Colon (tissue), 2 donors: ENCODE measurements around the gene ZFHX3.

Experiments used
- FAIRE-seq: peaks from 2 replicates; lab custom pipeline; 2012; peaks lifted over from hg19 to GRCh38; lab: Jason Lieb, UNC
- donor health status: control.
- donor health status: control.

Gene ZFHX3

DNA sequence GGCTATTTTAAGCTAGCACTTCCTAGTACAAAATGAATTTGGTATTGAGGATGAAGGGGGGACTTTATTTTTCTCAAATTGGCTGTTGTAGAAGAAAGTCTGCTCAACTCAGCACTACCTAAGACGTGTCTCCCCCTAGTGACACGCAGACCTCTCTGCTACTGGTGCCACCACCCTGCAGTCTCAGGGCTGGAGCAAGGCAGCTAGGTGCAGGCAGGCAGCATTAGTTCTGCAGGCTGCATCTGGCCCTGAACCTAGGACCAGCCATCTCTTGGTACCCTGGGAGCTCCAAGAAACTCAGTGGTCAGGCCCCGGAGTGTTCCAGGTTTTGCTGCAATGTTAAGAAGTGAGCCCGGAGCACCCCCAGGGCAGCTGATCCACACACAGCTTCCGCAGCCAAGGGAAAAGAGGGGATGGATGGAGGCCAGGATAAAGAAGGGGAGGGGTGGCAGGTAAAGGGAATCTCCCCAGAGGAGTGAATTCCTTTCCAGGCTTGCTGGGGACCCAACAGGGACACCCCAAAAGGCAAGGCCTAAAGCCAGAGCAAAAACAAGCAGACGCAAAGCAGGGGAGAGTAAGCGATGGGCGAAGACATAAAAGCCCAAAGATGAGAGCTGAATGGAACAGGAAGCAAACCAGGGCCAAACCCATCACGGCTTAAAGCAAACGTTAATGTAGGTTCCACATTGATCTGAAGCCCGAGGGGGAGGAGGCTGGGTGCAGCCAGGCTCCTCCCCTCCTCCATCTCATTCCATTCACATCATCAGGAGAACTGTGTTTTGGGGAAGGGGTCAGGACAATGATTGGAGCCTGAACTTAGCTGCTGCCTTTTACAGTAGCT lies 200.5 kb downstream of the ZFHX3 start:
- FAIRE-seq: no peak

- FAIRE-seq: no peak
Observed at GRCh38 chr16:72846594-72846993, 201.3 kb downstream of the ZFHX3 start.

DNA sequence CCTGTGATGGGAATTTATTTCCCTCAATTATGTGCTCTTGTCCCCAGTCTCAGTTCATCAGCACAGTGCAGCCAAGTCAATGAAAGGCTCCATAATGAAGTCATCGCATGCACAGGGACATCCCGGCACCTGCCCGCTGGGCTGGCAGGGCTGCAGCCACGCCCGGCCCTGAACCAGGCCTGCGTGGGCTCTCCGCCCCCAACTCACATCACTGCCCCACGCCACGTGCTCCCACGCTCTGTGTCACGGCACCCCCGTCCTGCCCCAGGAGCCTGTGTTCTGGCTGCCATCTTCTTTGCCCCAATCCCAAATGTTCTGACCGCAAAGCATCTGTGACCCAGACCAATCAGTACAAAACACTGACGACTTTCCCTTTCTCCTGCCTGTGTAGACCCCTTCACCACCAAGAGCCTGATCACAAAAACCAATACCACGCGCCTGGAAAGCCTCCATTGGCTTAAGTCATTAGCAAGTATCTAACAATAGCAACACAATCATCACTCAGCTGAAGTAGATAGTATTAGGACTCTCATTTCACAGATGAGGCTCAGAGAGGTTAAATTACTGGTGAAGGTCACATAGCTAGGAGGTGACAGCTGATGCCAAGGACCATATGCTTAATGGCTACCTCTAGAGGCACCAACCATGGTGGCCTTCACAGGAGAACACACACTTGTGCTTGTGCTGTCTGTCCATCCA lies 202.5 kb downstream of the ZFHX3 start:
- FAIRE-seq: no peak

- no peak for FAIRE-seq
Observed at GRCh38 chr16:72844225-72844920, 203.6 kb downstream of the ZFHX3 start.

DNA sequence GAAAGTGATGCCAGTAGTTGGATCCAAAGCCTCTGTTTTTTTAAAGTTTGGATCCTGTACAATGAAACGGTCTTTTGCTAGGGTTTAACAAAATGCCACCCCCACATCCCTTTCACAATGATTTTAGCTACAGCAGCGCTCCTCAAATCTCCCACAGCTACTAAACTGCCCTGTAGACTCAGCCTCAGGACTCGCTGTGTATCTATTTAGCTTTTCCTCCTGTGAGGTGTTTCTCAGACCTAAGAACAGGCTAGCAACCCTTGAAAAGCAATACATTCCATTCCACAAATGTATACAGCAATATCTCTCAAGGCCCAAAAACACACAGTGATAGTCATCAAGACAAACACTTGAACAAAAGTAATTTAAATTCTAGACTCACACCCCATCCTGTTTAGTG lies 206.4 kb downstream of the ZFHX3 start:
- FAIRE-seq: no peak

GRCh38 chr16:72840631-72841381 lies 207.1 kb downstream of the ZFHX3 start:
- FAIRE-seq: no peak

DNA sequence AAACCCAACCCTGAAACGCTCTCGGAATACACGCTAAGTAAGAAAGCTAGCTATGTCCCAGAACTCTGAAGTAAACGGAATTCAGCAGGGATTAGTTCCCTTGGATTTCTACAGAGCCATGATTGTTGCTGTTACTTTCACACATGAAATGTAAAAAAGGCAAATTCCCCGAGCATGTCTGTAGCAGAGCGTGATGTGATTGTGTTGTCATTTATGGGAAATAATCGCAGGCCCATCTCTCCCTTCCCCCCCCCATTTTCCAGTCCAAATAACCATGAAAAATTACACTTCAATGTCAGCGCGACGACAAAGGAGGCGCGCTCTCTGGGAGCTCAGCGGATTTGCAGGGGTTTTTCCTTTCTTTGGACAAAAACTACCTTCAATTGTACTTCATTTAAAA lies 209.0 kb downstream of the ZFHX3 start:
- FAIRE-seq: no peak

DNA sequence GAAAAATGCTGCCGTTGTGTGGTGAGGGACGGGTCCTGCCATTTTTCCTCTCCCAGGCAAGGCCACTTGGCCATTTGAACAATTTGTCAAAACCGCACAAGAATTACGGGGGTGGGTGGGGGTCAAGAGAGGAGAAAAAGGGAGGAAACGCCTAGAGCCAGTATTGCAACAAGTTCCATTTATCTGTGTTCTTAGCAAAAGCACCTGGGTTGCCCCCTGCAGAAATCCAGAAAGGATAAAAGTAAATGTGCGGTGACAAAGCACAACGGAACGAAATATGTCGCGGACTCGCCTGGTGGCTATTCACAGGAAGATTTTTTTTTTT lies 209.4 kb downstream of the ZFHX3 start:
- FAIRE-seq: no peak

DNA sequence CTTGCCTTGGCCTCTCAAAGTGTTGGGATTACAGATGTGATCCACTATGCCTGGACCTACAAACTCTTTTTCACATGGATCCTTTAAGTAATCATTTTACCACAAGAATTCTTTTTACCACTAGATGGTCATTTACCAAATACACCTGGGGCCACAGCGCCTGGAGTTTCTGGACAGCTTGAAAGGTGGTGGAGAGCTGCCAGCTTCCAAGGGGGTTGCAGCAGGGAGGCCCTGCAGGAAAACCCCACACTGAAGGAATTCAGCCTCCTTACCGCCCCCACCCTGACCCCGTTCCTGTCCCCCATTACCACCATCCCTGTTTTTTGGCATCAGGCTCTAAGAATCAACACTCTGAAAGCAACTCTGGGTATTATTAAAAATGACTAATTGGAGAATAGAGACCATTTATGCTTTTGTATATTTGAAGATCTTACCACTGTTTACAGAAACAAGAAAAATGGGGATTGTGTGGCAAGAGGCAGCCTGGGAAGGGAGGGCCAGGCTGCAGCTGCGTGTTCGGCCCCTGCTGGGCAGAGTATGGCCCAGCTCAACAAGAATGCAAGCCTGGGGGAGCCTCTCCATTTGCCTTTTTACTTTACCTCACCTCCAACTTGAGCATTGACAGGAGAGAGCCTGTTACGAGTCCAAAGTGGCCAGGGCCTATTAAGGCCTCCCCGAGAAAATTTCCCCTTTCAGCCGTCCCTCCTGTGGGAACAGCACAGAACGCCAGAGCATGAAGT lies 209.9 kb downstream of the ZFHX3 start:
- no peak for FAIRE-seq

GRCh38 chr16:72836985-72837384 lies 210.9 kb downstream of the ZFHX3 start:
- no peak for FAIRE-seq

GRCh38 chr16:72836181-72836580 lies 211.7 kb downstream of the ZFHX3 start:
- no peak for FAIRE-seq

- no peak for FAIRE-seq
Observed at GRCh38 chr16:72835086-72835485, 212.8 kb downstream of the ZFHX3 start.

DNA sequence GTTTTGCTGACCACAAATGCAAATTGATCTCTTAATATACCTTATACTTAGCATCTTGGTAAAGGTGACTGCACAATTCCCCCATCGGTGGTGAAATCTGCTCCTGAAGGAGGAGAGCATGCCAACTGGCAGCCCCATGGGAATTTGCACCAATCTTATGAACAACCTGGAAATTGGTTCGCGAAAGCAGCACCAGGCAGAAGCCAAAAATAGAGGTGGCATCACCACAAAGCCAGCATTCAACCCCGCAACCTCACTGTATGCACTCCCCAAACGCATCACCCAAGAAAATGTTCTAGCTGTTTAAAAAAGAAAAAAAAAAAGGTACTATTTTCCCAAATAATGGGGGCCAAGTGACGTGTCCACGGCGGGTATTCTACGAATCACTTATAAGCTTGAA lies 213.4 kb downstream of the ZFHX3 start:
- FAIRE-seq: no peak

GRCh38 chr16:72833969-72834368 lies 214.0 kb downstream of the ZFHX3 start:
- no peak for FAIRE-seq

- FAIRE-seq: no peak
Observed at GRCh38 chr16:72833482-72833881, 214.4 kb downstream of the ZFHX3 start.

DNA sequence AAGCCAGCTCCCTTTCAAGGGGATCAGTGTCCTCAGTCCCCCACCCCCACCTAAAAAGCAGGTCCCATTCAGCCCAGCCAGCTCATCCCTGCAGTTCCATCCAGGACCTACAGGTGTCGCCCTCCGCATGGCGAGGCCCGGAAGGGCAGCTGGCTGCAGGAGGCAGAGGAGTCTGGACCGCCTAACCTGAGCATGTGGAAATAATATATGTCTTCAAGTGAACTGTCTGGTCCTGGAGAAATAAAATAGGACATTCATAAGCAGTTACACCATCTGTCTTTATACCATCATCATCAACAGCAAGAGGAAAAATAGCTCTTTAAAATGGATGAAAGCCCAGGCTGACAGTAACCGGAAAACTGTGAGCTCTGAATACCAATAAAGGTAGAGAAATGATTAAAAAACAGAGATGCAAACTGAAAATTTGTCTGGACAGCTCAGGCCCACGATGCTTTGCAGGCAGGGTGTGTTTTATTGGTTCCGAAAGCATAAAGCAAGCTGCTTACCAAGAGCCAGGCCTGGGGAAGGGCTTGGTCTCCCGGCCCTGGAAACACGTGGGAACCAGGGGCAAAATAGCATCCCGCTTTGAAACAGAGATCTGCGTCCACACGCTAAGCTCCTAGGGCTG lies 215.2 kb downstream of the ZFHX3 start:
- FAIRE-seq: no peak

GRCh38 chr16:72829846-72830775 lies 217.8 kb downstream of the ZFHX3 start:
- FAIRE-seq: no peak

GRCh38 chr16:72827866-72828265 lies 220.1 kb downstream of the ZFHX3 start:
- FAIRE-seq: no peak

DNA sequence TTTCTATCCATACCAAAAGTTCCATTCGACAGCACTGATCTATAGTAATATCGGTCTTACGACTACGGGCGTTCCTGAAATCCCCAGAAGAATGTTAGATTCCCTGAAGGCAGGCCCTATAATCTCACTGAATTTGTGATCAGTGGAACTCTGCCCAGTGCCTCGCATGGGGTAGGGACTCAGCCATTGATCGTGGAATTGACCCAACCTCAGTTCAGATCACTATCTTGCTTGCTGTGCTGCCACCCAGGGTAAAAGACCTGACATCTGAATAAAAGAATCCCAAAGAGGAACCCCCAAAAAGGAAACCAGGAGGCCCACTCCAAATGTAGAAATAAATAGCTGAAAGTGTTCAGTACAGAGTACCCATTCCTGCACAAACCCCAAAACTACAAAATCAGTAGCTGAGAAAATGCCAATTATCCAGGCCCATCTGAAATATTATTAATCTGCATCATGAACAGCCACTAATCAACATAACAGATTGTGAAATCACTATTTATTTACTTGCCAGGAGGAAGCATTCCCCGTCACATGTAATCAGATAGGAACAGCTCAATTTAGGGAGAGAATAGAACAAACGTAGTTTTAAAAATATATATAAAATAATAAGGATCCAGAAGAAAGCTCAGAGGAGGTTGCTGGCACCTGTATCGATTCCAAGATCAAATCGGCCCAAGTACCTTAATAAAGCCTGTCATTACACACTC lies 221.9 kb downstream of the ZFHX3 start:
- no peak for FAIRE-seq

DNA sequence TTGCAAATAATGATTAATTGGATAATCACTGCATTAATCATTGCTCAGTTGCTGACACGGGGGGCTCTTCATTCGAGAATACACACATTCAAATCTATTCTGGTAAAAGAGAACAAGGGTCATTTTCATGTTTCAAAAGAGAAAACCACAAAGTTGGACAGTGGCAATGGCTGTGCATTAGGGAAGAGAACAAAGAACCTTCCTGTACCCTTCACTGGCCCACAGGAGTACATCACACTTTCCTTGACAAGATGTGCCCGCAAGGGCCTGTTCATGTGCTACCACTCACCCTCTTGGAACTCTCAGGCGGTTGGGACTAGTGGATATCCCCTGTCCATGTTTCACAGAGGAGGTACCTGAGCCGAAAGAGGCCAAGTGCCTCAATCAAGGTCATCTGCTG lies 223.2 kb downstream of the ZFHX3 start:
- no peak for FAIRE-seq
